ENCODE results near the gene LRP8.

LRP8 gene

GRCh38 chr1:53314096-53314495 lies 13.8 kb downstream of the LRP8 start:
- TF ChIP-seq CTCF (conservative IDR thresholded peaks at IDR 0.05) (no peak), ZFX (IDR thresholded peaks at IDR 0.05) (no peak)

GRCh38 chr1:53313556-53313955 lies 14.3 kb downstream of the LRP8 start:
- no peak overlapping the region for H3K27ac ChIP-seq
- TF ChIP-seq CTCF (conservative IDR thresholded peaks at IDR 0.05) (no peak), ZFX (IDR thresholded peaks at IDR 0.05) (no peak)

More at GRCh38 chr1:53314096-53314495, 13.8 kb downstream of the LRP8 start:
- H3K27ac ChIP-seq: no peak overlapping the region

DNA sequence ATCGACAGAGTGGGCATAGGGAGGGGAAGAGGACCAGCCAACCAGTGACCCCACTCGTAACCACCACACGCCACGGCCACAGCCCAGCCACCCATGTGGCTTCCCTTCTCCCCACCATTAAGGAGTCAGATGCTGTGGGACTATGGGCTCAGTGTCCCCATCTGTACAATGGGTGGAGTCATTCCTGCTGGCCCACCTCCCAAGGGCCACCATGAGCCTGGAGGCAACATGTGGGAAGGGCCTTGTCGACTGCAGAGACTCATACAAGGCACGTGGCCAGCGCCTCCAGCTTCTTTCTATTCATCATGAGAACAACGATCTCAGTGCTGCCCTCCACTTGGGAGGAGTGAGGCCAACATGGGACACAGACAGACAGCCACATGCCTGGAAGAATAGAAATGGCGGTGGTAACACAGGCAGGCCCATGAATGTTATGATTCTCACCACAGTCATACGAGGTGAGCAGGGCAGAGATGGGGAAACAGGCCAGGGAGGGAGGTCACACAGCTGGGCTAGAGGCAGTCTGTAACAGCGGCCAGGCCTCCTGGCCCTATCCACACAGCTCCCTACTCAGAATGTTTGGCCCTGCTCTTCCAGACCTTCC lies 16.1 kb downstream of the LRP8 start:
- no peak for TF ChIP-seq CTCF (conservative IDR thresholded peaks at IDR 0.05)
- no peak for TF ChIP-seq ZFX (IDR thresholded peaks at IDR 0.05)
- H3K27ac ChIP-seq: no peak overlapping the region

DNA sequence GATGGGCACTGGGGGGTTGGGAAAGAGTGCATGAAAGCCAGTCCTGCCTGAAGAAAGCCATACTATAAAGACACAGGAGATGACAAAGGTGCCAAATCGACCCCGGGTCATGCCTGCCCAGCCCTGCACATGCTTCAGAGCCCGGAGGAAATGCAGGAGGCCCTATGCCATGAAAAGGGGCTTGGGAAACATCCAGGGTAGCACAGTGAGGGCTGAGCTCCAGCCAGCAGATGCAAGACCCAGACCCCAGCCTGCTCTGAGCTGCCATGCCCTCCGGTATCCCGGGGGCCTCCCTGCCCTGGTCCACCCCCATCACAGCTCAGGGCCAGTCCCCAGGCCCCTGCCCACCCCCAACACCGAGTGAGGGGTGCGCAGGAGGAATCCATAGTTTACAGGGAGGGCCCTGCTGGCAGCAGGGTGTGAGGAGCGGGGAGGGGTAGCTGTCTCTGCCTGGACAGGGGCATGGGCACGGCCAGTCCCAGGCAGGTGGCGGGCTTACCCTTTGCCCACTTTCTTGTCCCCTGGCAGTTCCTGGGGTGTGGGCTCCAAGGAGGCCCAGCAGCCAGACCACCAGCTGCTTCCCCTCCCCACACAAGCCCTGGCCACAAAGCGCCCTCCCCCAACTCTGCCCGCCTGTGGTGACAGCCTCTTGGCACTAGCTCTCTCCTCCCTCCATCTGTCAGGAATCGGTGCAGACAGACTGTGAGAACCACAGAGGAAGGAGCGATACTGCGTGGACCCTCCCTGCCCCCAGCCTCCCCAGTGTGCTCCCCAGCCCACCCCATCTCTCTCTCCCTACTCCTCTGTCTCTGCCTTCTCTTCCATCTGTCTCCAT lies 16.8 kb downstream of the LRP8 start:
- no peak for TF ChIP-seq CTCF (conservative IDR thresholded peaks at IDR 0.05)
- no peak for TF ChIP-seq ZFX (IDR thresholded peaks at IDR 0.05)

DNA sequence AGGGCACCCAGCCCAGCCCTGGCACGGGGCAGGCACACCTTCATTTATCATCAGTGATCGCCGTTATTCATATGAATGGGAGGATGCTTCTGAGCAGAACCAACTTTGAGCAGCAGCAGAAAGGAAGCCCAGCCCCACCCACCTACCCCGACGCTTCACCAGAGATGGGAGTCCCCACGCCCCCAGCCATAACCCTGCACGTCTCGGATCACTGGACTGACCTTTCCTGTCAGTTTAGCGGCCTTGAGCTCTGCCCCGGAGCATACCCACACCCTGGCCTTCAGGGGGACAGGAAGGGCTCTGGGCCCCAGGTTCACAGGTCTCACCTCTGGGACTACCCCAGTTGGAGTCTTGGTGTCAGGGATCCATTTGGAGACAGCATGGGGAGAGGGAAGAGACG lies 18.1 kb downstream of the LRP8 start:
- no peak for TF ChIP-seq CTCF (conservative IDR thresholded peaks at IDR 0.05)
- H3K27ac ChIP-seq: no peak overlapping the region

More for the DNA sequence above, 16.8 kb downstream of the LRP8 start:
- H3K27ac ChIP-seq: no peak overlapping the region

DNA sequence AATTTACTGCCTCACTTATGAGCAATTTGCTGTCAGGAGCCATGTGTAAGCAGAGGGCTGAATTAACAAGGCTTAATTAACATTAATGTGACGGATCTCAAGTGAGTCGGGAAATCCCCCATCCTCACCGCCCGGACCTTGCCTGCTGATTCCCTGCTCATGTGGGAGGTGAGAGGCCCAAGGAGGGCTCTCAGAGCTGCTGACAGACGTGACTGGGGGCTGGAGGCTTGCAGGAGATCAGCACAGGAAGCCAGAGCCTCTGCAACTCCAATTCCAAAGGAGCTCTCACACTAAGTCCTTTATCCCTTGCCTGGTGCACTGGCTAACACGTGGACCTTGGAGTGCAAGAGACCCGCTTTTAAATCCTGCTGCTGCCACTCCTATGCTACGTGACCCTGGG lies 19.4 kb downstream of the LRP8 start:
- H3K27ac ChIP-seq: no peak overlapping the region
- TF ChIP-seq ZFX (IDR thresholded peaks at IDR 0.05) (no peak), CTCF (conservative IDR thresholded peaks at IDR 0.05) (no peak)

DNA sequence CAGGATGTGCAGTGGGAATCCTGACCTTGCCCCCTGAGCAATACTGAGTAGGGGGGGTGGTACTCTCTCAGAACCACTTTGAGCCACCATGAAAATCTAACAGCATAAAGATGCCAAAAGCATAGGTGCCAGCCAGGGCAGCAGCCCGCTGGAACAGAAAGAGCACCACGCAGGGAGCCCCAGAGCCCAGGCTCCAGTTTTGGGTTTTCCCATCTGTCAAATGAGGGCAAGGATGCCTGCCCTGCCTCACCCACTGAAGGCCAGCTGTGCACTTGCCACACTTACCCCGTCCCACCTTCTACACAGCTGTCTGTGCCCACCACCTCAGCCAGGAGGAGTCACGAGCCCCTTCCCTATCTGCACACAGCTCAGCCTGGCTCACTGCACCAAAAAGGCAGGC lies 20.8 kb downstream of the LRP8 start:
- no peak for TF ChIP-seq ZFX (IDR thresholded peaks at IDR 0.05)
- no peak for TF ChIP-seq CTCF (conservative IDR thresholded peaks at IDR 0.05)
- no peak overlapping the region for H3K27ac ChIP-seq
